Vagina (tissue), 2 donors: ENCODE measurements around the gene KIF2C.

Experiments used
- POLR2A ChIP-seq, 2 donors: fragments of 450-650 bp; IDR thresholded peaks; one replicate each; pipeline ENCODE4 v1.6.1; 2017; ENCODE audit warnings: antibody characterized with exemption in 2 of 2, mild to moderate bottlenecking in 2 of 2, moderate library complexity in 2 of 2
- TF ChIP-seq, protein P1 (sequence below), 3 experiments: fragments of 450-650 bp in 2 of 3; fragments of 200-600 bp in 1 of 3; sonication (generic) in 1 of 3; IDR thresholded peaks; one replicate each; pipeline ENCODE4 v1.5.1; 2017 to 2019; ENCODE audit warnings: antibody characterized with exemption in 3 of 3, mild to moderate bottlenecking in 2 of 3, moderate library complexity in 2 of 3

DNA sequence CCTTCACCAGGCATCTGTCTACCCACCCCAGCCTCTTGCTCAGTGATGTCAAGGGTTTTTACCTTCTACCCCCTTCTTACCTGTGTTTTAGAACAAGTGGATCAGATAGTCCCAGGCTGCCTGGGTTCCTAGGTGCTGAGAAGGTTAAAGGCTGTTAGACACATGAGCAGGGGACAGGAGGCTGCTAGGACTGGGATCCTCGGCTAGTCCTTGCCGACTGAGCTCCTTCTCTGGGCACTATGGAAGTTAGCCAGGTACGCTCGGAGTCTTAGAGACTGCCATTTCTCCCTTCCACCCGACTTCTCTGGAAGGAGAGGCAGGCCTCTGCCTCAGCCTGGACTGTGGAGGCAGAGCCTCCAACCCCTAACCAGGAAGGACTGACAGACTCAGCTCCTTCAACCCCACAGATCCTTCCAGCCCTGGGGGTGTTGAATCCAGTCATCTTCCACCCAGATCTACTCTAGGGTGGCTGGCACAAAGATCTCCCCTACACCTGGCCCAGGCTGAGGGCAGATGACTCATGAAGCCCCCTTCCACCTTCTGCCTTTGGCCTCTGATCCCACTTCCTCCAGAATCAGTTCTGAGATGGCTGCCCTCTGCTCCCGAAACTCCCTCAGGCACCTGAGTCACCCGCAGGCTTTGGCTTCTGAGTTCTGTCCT, 67.2 kb downstream of the KIF2C start, which contains the start of gene DYNLT4:
- TF ChIP-seq, protein P1, sequence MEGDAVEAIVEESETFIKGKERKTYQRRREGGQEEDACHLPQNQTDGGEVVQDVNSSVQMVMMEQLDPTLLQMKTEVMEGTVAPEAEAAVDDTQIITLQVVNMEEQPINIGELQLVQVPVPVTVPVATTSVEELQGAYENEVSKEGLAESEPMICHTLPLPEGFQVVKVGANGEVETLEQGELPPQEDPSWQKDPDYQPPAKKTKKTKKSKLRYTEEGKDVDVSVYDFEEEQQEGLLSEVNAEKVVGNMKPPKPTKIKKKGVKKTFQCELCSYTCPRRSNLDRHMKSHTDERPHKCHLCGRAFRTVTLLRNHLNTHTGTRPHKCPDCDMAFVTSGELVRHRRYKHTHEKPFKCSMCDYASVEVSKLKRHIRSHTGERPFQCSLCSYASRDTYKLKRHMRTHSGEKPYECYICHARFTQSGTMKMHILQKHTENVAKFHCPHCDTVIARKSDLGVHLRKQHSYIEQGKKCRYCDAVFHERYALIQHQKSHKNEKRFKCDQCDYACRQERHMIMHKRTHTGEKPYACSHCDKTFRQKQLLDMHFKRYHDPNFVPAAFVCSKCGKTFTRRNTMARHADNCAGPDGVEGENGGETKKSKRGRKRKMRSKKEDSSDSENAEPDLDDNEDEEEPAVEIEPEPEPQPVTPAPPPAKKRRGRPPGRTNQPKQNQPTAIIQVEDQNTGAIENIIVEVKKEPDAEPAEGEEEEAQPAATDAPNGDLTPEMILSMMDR (IDR thresholded peaks at IDR 0.05): no peak
- TF ChIP-seq POLR2A (IDR thresholded peaks at IDR 0.05): no peak
